HG03558 (cell line): Measurements from ENCODE around the gene PPEF2.
"Not testable (repeated sequence)": the region's sequence is repeated elsewhere in the genome, so short reads cannot be mapped to it uniquely, and the experiment has no call there.

ENCODE experiments used
- ATAC-seq: cut with Tn5 transposase; IDR thresholded peaks from one replicate; pipeline ENCODE4 v1.9.1; 2021; ENCODE audit warnings: moderate number of reproducible peaks; ENCODE audit not compliant: unreplicated experiment; ENCODE audit errors: extremely low read depth

The PPEF2 gene

GRCh38 chr4:75904076-75904475 is 1.8 kb upstream of the PPEF2 start:
- ATAC-seq: no peak

DNA sequence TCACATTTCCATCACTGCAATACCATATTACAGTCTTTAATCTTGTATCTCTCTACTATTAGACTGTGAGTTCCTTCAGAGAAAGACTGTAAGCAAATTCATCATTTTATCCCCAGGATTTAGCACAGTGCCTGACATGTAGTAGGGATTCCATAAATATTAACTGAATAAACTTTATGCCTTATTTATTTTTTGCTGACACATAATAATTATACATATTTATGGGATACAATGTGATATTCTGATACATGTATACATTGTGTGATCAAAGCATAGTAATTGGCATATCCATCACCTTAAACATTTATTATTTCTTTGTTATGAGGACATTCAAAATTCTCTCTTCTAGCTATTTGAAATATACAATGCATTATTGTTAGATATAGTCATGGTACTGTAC is 3.7 kb downstream of the PPEF2 start:
- no peak for ATAC-seq

- ATAC-seq: no peak
These were observed 6.4 kb downstream of the PPEF2 start for GRCh38 chr4:75895744-75896314.

GRCh38 chr4:75892508-75892907 is 9.7 kb downstream of the PPEF2 start:
- ATAC-seq: no peak

GRCh38 chr4:75891611-75892010 is 10.6 kb downstream of the PPEF2 start:
- no peak for ATAC-seq

GRCh38 chr4:75889537-75890199 is 12.6 kb downstream of the PPEF2 start:
- ATAC-seq: no peak

DNA sequence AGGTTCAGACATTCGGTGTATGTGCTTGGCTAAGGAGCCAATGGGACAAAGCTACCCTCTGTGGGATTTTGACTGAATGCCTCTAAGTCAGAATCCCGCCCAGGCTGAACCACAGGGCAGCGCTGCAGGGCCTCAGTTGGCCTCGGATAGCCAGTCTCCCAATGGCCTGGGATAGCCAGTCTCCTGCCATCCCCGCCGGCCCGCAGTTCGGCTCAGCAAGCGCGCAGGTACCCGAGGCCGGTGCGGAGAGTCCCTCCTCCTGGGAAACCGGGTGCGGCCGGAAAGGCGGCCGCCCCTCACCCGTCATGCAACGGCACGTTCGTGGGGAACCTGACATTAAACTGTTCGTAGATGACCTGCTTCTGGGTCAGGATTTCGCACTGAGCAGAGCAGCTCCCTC is 16.1 kb downstream of the PPEF2 start:
- no peak for ATAC-seq

- no peak for ATAC-seq
These were observed 20.8 kb downstream of the PPEF2 start for GRCh38 chr4:75881476-75881875.

GRCh38 chr4:75880278-75880677 is 22.0 kb downstream of the PPEF2 start:
- ATAC-seq: no peak

- no peak for ATAC-seq
These were observed 24.0 kb downstream of the PPEF2 start for GRCh38 chr4:75878246-75878756.

DNA sequence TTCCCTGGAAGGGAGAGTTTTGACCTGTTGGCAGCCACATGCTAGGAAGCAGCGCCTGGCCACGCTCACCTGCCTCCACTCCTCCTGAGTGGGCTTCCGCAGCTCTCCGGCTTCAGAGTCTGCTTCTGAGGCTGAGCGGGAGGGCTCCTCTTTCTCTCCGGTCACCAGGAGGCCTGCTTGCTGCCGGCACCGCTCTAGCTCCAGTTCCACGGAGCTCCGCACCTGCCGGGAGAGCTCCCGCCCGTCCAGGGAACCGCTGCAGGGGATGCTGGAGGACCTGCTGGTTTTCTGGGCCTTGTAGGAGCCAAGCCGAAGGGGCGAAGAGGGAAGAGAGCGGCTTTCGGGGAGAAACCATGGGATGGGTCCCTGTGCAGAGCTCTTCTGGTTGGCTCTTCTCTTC is 26.0 kb downstream of the PPEF2 start:
- no peak for ATAC-seq

DNA sequence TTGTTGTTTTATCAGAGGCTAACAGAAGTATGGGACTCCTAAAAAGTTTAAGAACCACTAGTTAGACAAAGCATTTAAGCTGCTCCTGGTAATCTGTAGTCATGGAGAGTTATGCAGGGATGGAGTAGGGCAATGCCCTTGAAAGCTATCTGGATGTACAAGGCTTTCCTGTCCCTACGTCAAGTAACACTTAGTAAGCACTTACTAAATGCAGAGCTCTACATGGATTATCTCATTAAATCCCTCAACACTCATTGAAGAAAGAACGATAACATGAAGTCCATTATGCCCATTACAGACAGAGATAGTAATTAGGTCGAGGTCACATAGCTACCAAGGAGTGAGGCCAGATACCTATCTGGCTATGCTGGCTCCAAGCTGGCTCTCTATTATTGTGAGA is 33.2 kb downstream of the PPEF2 start:
- no peak for ATAC-seq

GRCh38 chr4:75867130-75867529 is 35.1 kb downstream of the PPEF2 start:
- ATAC-seq: no peak

DNA sequence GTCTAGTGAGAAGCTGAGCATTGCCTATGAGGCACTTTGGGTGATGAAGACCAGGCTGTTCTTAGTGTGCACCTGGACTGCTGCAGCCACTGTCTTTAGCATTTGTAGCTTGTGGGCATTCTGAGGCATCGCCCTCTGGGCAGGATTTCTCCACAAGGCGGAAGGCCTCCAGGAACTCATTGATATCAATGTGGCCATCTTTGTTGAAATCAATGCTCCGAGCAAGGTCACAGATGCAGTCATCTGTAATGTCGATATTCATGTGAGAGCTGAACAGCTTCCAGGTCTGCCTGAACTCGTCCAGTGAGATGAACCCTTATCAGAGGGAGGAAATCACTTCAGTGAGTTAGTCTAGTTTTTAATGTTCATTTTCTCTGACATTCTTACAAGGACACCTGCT is 41.6 kb downstream of the PPEF2 start:
- no peak for ATAC-seq

DNA sequence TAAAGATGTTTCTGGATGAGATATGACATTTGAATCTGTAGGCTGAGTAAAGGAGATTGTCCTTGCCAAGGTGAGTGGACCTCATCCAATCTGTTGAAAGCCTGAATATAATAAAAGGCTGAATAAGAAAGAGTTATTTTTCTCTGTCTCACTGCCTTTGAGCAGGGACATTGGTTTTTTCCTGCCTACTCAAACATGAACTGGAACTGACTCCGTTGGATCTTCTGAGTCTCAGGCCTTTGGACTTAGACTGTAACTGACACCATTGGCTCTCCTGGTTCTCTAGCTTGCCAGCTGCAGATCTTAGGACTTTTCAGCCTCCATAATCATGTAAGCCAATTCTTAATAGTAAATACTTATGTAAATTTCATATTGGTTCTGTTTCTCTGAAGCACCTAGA is 43.5 kb downstream of the PPEF2 start:
- ATAC-seq: no peak

DNA sequence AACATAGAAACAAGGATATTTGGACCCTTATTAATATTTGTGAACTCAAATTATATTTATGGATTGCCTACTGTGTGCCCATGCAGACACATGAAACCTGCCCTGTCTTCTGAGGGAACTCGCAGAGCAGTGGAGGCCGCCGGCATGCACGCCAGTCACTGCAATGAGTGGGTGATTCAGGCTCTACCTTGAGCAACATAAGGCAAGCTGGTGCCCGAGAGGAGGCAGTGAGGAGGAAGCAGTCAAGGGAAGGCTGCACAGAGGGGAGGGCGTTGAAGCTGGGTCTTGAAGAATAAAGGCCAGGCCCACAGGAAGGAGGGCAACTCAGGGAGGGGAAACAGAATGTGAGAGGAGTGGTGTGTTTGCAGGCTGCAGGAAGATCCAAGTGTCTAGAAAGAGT is 52.8 kb downstream of the PPEF2 start:
- no peak for ATAC-seq

DNA sequence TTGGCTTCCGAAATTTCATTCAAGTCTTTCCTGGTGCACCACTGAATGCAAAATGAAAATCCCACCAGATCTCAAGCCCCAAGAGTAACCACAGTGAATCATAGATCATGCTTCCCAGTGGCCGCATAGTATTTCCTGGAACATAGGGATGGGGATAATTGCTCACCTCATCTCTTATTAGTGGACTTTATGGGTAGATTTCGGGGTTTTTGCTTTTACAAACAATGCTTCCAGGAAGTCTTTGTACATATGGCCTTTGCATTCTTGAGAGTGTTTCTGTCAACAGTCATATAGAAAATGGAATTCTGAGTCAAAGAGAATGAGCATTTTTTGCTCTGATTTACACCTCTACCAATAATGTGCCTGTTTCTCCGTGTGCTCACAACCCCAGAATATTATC is 53.4 kb downstream of the PPEF2 start:
- ATAC-seq: no peak

- ATAC-seq: not testable (repeated sequence)
These were observed 54.0 kb downstream of the PPEF2 start for GRCh38 chr4:75848171-75848760.

GRCh38 chr4:75845992-75846391 is 56.3 kb downstream of the PPEF2 start:
- no peak for ATAC-seq

- no peak for ATAC-seq
These were observed 58.0 kb downstream of the PPEF2 start for GRCh38 chr4:75844151-75844662.

DNA sequence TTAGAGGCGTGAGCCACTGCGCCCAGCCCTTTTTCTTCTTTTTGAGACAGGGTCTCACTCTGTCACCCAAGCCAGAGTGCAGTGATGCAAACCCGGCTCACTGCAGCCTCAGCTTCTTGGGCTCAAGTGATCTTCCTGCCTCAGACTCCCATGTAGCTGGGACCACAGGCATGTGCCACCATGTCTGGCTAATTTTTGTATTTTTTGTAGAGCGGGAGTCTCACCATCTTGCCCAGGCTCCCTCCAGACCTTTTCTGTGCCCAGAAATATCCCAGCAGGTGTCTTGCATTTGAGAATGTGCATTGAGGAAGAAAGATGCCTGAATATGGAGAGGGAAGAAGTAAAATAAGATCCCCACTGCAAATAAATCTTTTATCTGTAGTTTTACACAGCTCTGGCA is 58.7 kb downstream of the PPEF2 start:
- ATAC-seq: no peak
